Sigmoid colon (tissue), 7 donors: Measurements from ENCODE around the gene ZBTB7C. TPM values are rescaled to one million over a fixed set of nuclear protein-coding genes. Genes with fewer than 3 reads are reported as not detected.
A peak's percentile ranks its signal among the peaks of the same experiment; 100 is the strongest.

Source experiments
- DNase-seq: peaks from one replicate; pipeline ENCODE4 v3.0.0-alpha.2; 2019
- H3K27ac ChIP-seq, 4 donors: fragments of 200-600 bp; sonication (generic); one replicate each; pipeline ENCODE4 v1.5.1; 2016 to 2019; ENCODE audit warnings: mild to moderate bottlenecking in 1 of 4
- H3K27me3 ChIP-seq, 3 donors: fragments of 200-600 bp; sonication (generic); one replicate each; pipeline ENCODE4 v1.5.1; 2019; ENCODE audit warnings: mild to moderate bottlenecking in 1 of 3
- H3K36me3 ChIP-seq, 4 donors: fragments of 200-600 bp; sonication (generic); one replicate each; pipeline ENCODE4 v1.5.1; 2016 to 2019
- H3K4me1 ChIP-seq, 4 donors: fragments of 200-600 bp; sonication (generic); one replicate each; pipeline ENCODE4 v1.5.1; 2017 to 2019
- H3K4me3 ChIP-seq, 4 donors: fragments of 200-600 bp; sonication (generic); one replicate each; pipeline ENCODE4 v1.5.1; 2017 to 2019; ENCODE audit warnings: mild to moderate bottlenecking in 2 of 4, moderate library complexity in 1 of 4
- H3K9me3 ChIP-seq, 4 donors: fragments of 200-600 bp in 3 of 4; sonication (generic) in 3 of 4; one replicate each; pipeline versions ENCODE4 v1.5.1 to v1.6.1; 2013 to 2019
- CTCF ChIP-seq, 4 experiments: fragments of 450-650 bp in 3 of 4; fragments of 200-600 bp in 1 of 4; IDR thresholded peaks; one replicate each; pipeline ENCODE4 v1.5.1; 2016 to 2019; ENCODE audit warnings: antibody characterized with exemption in 4 of 4, mild to moderate bottlenecking in 3 of 4, moderate library complexity in 2 of 4
- EP300 ChIP-seq, 4 donors: sonication (generic); formaldehyde crosslinking; IDR thresholded peaks; one replicate each; pipeline ENCODE4 v1.6.1; 2017; ENCODE audit warnings: antibody characterized with exemption in 4 of 4
- POLR2A ChIP-seq, 2 donors: fragments of 450-650 bp; IDR thresholded peaks; one replicate each; pipeline ENCODE4 v1.6.1; 2016; ENCODE audit warnings: antibody characterized with exemption in 2 of 2, mild to moderate bottlenecking in 2 of 2, moderate library complexity in 2 of 2
- POLR2AphosphoS5 ChIP-seq, 4 donors: sonication (generic); formaldehyde crosslinking; IDR thresholded peaks; one replicate each; pipeline ENCODE4 v1.6.1; 2017; ENCODE audit warnings: antibody characterized with exemption in 4 of 4
- WGBS, 2 donors: extraction: QIAGEN DNeasy Blood & Tissue Kit; methylation state at CpG; one replicate each; pipeline ENCODE4 v1.1.7; 2013; 5-methylcytosine and 5-hydroxymethylcytosine counted together
- intact Hi-C: fragments of 100-400 bp; cut with DNase I; formaldehyde crosslinking; loops from one replicate; pipeline ENCODE4 v1.15.1; 2023
- polyA plus RNA-seq, 3 donors: library from polyadenylated mRNA; stranded (reverse); fragments of 200-250 nt; gene quantifications; one replicate each; pipeline ENCODE4 v1.2.3, GENCODE V29; 2013
- total RNA-seq, 4 donors: library from RNA; depleted of rRNA; stranded (reverse); fragments of >200 nt; gene quantifications; one replicate each; pipeline ENCODE4 v1.1.0, GENCODE V29; 2016
- donor health status: healthy with polysubstance abuse.
- donor health status: Bipolar disorder and iron deficiency.
- donor health status: healthy.

Gene ZBTB7C
- 1 to 10 TPM in 1 of 4 donors, under 1 TPM in 3; 0.41 to 1.7 (median 0.60) TPM for total RNA-seq
- polyA plus RNA-seq: 10 to 100 TPM; 16.9 to 18.6 (median 18.5) TPM

GRCh38 chr18:48408727-48409590 lies at the start of gene ZBTB7C:
Gene ZBTB7C (minus strand): TSS chr18:48409383.
- peak within 1 kb of the TSS; percentile 65 to 80 (median 76) for H3K4me3 ChIP-seq
- 1% methylated on average over 136 of the region's 136 CpGs for WGBS, 2 donors
- peaks cover 0 to 81% (median 23%) of the 10 kb centered on the region in 3 donors for H3K27me3 ChIP-seq
- DNase-seq: no peak
- peaks cover 0 to 21% (median 19%) of the 10 kb centered on the region in 4 donors for H3K4me1 ChIP-seq
- no peaks in the 10 kb centered on the region for H3K36me3 ChIP-seq
- intact Hi-C loops: no loop called here
- H3K9me3 ChIP-seq: no peaks in the 10 kb centered on the region
- peak within 1 kb of the TSS; percentile 55 to 93 (median 80) for H3K27ac ChIP-seq
- TF ChIP-seq EP300 (IDR thresholded peaks at IDR 0.05) (no peak), POLR2A (IDR thresholded peaks at IDR 0.05) (no peak), POLR2AphosphoS5 (IDR thresholded peaks at IDR 0.05) (no peak), CTCF (IDR thresholded peaks at IDR 0.05) (no peak)

- Histone ChIP-seq H3K9me3 (no peaks in the 10 kb centered on the region), H3K4me3 (no peak overlapping the region), H3K27ac (no peak overlapping the region), H3K27me3 (no peaks in the 10 kb centered on the region), H3K36me3 (no peaks in the 10 kb centered on the region), H3K4me1 (peaks cover 0 to 8% (median 0%) of the 10 kb centered on the region in 4 donors)
- DNase-seq: no peak
- intact Hi-C loops: no loop called here
- no peak for TF ChIP-seq POLR2A (IDR thresholded peaks at IDR 0.05)
- no peak for TF ChIP-seq POLR2AphosphoS5 (IDR thresholded peaks at IDR 0.05)
- no peak for TF ChIP-seq EP300 (IDR thresholded peaks at IDR 0.05)
- TF ChIP-seq CTCF (IDR thresholded peaks at IDR 0.05): no peak
- 91 to 92% methylated on average over 9 of the region's 9 CpGs for WGBS, 2 donors
Measured at GRCh38 chr18:48456838-48457237, 47.7 kb upstream of the ZBTB7C start.

- no peak for DNase-seq
- Histone ChIP-seq H3K27ac (no peak overlapping the region), H3K4me1 (peaks cover 0 to 8% (median 0%) of the 10 kb centered on the region in 4 donors), H3K9me3 (no peaks in the 10 kb centered on the region), H3K4me3 (no peak overlapping the region), H3K27me3 (no peaks in the 10 kb centered on the region), H3K36me3 (no peaks in the 10 kb centered on the region)
- intact Hi-C loops: no loop called here
- 40 to 42% methylated on average over 13 of the region's 13 CpGs for WGBS, 2 donors
- no peak for TF ChIP-seq CTCF (IDR thresholded peaks at IDR 0.05)
- TF ChIP-seq EP300 (IDR thresholded peaks at IDR 0.05): no peak
Measured at GRCh38 chr18:48455555-48456478, 46.6 kb upstream of the ZBTB7C start.

- Histone ChIP-seq H3K27ac (no peak overlapping the region), H3K4me1 (peaks cover 0 to 8% (median 0%) of the 10 kb centered on the region in 4 donors), H3K4me3 (no peak overlapping the region), H3K36me3 (no peaks in the 10 kb centered on the region), H3K9me3 (no peaks in the 10 kb centered on the region), H3K27me3 (no peaks in the 10 kb centered on the region)
- intact Hi-C loops: no loop called here
- 56 to 63% methylated on average over 6 of the region's 6 CpGs for WGBS, 2 donors
- no peak for DNase-seq
- TF ChIP-seq CTCF (IDR thresholded peaks at IDR 0.05): no peak
- no peak for TF ChIP-seq EP300 (IDR thresholded peaks at IDR 0.05)
- no peak for TF ChIP-seq POLR2AphosphoS5 (IDR thresholded peaks at IDR 0.05)
- TF ChIP-seq POLR2A (IDR thresholded peaks at IDR 0.05): no peak
Measured at GRCh38 chr18:48454261-48454757, 45.1 kb upstream of the ZBTB7C start.
